Hematopoietic multipotent progenitor cell (in vitro differentiated cells): Measurements from ENCODE around the gene GAN. TPM values are rescaled to one million over a fixed set of nuclear protein-coding genes. Genes with fewer than 3 reads are reported as not detected.

Experiments
- DNase-seq, 3 donors: peaks; one replicate each; pipeline ENCODE4 v3.0.0-alpha.2; 2011 to 2015; ENCODE audit warnings: low read depth in 2 of 3, low spot score in 2 of 3
- total RNA-seq: library from RNA; depleted of rRNA; stranded (reverse); fragments of >200 nt; gene quantifications from one replicate; pipeline ENCODE4 v1.2.3, GENCODE V29; 2012

GAN gene, protein sequence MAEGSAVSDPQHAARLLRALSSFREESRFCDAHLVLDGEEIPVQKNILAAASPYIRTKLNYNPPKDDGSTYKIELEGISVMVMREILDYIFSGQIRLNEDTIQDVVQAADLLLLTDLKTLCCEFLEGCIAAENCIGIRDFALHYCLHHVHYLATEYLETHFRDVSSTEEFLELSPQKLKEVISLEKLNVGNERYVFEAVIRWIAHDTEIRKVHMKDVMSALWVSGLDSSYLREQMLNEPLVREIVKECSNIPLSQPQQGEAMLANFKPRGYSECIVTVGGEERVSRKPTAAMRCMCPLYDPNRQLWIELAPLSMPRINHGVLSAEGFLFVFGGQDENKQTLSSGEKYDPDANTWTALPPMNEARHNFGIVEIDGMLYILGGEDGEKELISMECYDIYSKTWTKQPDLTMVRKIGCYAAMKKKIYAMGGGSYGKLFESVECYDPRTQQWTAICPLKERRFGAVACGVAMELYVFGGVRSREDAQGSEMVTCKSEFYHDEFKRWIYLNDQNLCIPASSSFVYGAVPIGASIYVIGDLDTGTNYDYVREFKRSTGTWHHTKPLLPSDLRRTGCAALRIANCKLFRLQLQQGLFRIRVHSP
- 4.0 TPM for total RNA-seq

DNA sequence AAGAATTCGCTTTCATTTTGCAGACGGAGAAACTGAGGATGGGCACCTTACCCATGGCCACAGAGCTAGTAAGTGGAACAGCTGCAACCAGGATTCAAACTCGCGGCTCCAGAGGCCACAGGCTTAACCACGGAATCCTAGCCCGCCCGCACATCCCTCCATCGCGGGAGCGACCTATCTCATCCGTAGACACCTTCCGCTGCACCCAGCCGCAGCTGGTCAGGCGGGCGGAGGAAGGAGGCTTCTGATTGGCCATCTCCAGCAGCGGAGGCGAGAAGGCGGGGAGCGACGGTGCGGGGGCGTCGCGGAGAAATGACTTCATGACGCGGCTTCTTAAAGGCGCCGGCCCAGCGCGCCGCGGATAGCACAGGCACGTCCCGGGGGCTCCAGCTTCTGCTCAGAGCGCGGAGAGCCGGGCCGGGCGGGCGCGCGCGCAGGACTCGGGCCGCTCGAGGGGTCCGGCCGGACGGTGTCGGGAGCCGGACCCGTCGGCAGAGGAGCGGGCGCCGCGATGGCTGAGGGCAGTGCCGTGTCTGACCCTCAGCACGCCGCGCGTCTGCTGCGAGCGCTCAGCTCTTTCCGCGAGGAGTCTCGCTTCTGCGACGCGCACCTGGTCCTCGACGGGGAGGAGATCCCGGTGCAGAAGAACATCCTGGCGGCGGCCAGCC, at the start of gene GAN:
TSS of gene GAN (plus strand) at position 360 of the 668 bp plus-strand sequence. CDS start at position 512, 152 bp downstream.
- DNase-seq = peak; percentile 85 to 97 (median 96)

DNA sequence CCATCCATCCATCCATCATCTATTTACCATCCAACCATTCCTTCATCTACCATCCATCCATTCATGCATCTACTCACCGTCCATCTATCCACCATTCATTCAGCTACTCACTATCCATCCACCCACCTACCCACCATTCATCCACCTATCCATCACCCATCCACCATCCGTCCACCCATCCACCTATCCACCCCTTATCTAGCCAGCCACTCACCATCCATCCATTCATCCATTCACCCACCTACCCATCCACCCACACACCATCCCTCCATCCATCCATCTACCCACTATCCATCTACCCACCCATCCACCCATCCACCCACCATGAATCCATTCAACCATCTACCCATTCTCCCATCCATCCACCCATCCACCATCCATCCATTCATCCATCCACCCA, 49.7 kb upstream of the GAN start:
- DNase-seq = no peak

DNA sequence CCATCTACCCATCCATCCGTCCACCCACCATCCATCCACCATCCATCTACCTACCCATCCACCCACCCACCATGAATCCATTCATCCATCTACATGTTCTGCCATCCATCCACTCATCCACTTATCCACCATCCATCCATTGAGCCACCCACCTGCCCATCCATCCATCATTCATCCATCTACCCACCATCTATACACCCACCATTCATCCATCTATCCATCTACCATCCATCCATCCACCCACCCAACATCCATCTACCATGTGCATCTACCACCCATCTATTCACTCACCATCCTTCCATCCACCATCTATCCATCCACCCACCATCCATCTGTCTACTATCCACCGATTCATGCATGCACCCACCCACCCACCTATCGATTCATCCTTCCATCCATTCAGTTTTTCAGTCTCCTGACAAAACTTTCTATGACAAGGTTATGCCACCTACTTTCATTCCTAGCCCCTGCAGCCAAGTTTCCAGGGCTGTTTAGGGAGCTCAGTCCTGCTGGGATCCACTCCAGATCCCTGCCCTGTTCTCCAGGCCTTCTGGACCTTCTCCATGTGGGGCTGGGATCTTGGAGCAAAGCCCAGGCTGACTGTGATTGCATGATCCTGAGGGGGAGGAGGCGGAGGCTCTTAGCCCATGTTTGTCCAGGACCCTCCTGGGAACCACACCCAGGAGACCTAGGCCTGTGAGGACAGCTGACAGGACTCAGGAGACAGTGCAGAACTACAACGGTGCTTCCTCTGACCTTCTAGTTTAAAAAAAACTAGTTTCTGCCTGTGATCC, 48.9 kb upstream of the GAN start:
- no peak for DNase-seq

DNA sequence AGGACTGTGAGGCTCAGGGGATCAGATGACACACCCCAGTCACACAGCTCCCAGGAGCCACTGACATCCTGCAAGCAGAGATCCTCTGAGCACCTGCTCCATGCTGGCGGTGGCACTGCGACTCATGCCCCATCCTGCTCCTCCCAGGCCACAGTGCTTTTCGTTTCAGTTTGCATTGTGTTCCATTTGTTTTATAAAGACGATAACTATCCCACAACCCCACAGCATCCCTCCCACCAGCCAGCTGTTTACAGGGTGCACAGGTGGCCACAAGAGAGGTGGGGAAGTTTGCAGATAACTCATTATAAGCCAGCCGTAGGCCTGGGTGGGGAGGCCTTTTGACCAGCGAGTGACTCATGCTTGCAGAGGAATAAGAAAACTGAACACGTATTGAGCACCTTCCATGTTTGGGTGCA, 48.1 kb upstream of the GAN start:
- no peak for DNase-seq

DNA sequence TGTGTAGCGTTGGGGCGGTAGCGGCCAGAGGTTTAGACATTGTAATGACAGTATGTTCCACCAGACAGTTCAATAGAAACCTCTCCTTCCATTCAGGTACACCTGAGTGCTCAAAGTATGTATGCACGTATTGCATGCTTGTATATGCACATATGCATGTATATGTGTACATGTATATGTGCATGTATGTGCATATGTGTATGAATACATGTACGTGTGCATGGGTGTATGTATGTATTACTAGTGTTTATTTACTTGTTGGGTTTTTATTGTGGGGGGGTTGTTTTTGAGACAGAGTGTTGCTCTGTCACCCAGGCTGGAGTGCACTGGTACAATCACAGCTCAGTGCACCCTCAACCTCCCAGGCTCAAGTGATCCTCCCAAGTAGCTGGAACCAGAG, 46.3 kb upstream of the GAN start:
- DNase-seq = no peak

DNA sequence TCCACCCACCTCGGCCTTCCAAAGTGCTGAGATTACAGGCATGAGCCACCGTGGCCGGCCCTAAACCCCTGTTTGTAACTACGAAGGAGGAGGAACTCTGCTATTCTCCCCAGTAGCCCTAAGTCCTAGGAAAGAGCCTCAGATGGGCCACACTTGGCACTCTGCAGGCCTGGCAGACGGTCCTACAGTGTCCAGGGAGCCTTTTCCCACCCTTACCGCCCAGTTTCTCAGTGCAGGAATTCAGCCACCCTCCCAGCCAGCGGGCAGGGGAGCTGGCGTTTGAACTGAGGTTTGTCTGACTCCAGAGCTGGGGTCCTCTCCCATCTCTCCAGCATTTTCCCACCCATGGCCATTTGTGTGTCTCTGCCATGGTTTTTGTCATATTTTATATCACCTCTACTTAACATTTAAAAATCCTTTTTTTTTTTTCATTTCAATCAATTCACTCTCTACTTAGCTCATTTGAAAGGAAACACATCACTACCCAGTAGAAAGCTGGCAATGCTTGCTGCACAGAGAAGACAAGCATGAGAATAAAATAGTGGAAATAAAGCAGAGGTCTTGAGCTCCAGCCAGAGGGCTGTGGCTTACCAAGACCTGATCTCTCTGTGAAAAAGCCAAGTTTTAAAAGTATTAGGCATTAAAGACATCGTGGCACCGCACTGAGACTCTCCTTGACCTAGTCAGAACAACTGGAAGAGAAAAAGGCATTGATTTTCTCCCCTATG, 41.4 kb upstream of the GAN start:
- DNase-seq = no peak

DNA sequence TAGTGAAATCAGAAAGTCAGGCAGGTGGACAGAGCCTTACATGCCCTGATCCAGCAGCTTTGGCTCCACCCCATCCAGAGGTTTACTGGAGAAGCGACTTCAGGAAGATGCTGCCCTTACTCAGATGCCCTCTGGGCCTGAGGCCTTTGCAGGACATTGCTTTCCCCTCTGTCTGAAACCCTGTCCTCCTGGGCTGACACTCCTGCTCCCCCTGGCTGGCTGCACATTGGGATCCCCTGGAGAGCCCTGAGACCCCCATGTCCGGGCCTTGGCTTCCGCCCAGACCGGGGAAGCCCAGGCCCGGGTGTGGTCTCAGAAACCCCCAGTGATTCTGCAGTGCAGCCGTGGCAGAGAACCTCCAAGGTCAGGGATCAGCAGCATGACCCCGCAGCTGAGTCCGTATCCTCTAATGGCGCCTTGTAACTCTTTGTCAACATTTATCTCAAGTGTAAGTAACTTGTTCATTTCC, 39.7 kb upstream of the GAN start:
- DNase-seq = no peak

DNA sequence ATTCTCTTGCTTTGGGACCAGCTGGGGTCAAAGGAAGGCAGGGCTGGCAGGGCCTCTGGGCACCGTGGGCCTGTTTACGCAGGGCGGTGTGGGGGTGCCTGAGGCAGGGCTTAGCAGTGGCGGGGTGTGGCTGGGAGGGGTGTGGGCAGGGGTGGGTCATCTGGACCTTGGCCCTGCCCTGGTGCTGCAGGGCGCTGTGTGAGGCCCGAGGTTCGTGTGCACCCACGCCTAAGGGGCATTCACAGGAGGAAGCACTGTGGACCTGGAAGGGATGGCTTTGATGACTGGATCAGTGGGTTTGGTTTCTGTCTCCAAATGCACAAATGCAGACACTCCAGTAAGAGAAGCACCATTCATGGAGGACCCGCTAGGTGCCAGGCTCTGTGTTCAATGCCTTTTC, 39.0 kb upstream of the GAN start:
- DNase-seq = no peak

DNA sequence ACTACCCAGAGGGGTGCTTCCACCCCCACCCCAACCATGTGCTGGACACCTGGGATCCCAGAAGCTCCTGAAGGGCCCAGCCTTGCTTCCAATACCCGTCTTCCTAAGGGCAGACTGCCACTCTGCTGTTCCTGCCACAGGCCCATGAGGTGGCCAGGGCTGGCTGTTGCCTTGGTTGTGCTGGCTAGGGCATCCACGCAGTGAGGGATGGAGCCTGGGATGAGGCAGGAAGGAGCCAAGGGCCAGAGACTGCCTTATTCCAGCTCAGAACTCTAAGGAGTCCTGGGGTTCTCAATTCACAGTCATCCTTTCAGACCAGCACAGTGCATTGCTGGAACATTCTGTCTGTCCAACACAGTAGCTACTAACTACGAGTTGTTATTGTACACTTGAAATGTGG, 38.4 kb upstream of the GAN start:
- no peak for DNase-seq

DNA sequence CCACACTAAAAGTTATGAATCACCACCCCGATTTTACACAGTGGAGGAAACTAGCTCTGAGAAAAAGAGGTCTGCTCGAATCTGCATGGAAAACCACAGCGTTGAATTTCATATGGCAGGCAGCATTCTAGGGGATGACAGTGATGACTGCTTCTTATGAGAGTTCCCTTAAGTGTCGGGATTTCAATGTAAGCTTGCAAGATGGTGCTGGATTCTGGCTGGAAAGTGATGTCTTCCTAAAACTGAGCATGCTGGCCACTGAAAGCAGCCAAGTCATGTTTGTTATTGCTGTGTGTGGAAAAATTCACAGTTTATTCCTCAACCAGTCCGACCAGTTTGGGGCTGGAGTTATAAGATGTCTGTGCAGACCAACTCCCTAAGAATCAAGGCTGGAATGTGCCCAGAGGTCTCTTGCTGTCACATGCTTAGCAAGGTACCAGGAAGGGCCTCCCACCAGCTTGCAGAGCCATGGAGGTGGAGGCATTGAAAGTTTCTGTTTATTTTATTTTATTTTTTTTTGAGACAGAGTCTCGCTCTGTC, 37.2 kb upstream of the GAN start:
- DNase-seq = no peak

DNA sequence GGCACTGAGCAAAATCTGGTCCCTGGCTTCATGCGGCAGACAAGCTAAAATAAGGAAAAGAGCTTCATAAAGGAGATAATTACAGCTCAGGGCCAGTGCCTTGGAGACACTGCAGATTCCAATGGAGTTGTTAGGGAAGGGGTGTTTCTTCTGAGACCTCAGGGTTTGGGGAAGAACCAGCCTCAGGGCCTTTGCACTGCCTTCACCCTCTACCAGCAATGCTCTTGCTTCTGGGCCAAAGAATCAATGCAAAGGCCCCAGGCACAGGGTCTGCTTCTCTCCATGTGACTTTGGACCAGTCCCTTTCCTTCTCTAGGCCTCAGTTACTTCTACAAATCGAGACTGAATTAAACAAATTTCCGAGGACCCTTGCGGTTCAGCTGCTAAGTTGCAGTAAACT, 36.2 kb upstream of the GAN start:
- DNase-seq = no peak

DNA sequence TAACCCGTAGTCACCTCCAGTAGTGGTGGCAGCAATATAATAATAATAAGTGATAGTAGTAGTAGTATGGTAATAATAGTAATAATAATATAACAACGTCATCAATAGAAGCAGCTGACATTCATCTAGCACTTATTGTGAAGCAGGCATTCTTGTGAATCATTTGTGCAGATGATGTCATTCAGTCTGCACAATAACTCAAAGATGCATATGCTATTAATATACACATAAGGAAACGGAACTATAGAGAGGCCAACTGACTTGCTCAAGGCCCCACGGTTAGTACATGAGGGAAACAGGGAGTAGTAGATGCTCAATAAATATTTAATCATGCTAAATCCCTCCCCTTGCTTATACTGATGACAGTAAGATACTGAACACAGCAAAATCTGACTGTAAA, 35.4 kb upstream of the GAN start:
- DNase-seq = no peak

DNA sequence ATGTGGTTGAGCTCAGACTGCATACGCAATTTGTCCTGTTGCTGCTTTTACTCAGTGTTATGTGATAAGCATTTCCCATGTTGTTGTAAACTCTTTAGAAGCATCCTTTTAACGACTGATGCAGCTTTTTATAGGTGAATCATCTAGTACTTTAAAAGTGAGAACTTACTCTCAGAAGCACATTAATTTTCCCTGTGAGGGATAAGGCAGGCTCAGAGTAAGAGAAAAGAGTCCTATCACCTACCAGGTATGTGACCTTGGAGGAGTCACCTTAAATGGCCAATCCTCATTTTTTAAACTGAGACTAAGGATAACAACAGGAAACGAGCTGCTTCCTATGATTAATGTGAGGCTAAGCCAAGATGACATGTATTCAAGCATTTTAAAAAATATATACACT, 34.4 kb upstream of the GAN start:
- DNase-seq = peak in 1 of 3 donors; percentile 14

DNA sequence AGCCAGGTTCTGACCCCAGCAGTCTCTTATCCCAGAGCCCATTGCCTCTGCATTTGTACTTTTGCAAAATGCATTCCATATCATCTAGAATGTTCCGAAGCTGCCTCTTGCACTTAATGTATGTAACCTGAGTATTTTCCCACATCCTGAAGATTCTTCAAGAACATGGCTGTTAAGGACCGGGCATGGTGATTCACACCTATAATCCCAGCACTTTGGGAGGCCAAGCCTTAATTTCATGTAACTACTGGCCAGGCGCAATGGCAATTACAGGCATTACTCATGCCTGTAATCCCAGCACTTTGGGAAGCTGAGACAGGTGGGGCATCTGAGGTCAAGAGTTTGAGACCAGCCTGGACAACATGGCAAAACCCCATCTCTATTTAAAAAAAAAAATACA, 31.7 kb upstream of the GAN start:
- DNase-seq = no peak

DNA sequence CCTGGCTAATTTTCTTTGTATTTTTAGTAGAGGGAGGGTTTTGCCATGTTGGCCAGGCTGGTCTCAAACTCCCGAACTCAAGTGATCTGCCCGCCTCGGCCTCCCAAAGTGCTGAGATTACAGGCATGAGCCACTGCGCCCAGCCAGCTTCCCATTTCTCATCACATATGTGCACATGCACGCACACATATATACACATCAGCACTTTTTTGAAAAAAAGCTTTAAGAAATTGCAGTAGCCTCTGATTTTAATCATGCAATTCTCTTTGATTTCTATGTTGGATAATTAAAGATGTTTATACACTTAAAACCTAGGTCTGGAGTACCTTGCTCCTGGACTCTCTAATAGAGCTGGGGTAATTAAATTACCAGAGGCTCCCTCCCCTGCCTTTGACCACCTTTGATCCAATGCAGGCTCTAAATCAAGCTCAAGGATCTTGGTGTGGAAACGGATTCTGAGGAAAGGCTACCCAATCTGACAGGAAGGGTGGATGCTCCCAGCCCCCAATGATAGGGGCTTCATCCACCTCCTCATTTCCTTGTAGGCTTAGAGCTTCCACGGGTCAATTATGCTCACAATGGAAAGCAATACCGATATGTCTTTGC, 29.7 kb upstream of the GAN start:
- no peak for DNase-seq

DNA sequence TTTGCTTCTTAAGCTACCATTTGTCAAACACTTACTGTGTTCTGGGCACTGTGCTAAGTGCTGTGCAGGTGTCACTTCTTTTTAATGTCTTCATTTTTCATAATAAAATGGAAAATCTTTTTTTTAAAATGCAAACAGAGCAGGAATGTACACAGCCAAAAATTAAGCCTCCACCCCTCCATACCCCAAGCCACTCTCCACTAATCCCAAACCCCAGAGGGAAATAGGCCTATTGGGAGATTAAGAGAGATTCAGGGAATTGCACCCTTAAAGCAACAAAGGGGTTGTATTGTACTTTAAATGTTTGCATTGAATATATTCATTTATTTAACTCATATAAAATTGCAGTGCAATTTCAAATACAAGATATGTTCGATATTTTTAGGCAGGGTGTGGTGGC, 28.6 kb upstream of the GAN start:
- DNase-seq = no peak

DNA sequence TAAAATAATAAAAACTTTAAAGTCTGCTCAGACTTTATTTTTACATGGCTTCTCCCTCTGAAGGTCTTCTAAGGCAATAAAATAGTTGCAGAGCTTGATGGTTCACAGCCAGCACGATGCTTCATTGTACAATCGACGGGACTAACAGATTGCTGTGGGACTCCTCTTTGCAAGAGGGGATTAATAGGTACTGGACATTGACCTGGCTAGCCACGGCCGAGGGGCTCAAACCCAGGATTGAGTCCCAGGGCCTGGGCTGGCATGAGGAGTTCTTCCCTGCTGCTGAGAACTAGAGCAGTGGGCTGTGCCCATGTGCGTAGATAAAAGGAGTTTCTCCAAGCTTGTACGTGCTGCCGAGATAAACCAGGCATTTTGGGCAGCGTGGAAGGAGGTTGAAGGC, 23.6 kb upstream of the GAN start:
- DNase-seq = no peak

DNA sequence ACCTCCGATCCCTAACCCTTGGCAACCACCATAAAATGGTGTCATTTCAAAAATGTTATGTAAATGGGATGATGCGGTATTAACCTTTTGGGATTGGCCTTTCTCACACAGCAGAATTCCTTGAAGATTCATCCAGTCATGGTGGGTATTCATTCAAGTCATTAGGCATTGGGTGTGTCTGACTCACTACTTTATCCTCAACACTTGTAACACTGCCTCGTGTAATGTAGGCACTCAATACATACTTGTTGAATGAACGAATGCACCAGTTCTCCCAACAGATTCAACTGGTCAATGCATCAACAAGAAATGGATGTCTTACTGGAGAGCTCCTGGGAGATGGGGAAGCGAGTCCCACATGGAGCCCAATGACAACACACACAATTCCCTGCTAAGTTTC, 21.8 kb upstream of the GAN start:
- DNase-seq = no peak

DNA sequence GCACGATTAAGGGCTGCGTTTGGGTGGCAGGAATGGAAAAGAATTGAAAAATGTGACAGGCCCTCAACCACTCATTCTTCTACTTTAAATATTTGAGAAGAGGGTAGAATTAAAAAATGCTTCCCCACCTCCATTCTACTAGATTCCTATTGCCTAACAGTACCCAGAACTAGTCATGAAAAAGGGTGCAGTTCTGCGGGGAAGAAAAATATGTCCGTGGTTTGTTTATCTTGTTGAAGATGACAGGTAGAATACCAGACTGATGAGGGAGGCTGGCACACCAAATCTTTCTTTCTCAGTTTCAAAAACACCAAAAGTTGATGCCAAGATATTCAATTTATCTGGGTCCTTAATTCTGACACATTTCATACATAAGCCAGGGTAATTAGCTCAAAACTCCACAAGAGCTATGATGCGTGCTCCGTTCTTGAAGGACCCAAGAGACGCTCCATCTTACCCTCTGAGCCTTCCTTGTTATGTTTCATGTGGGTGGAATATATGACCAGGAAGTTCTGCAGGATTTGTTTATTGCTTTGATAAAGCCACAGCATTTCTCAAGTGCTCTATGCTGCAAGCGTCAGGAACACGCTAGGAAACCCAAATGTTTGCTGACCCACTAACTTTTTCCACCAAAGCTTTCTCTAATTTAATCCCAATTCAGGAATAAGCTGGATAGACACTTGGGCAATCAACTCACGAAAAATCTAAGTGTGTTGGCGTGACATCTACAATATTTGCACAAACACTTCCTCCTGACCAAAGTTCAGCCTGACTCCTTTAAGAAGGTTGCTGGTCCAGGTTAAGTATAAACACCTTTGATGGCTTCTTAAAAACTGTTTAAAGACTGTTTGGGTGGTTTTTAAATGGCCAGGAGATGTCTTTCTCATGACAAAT, 20.6 kb upstream of the GAN start:
- no peak for DNase-seq
